GM23248 (cell line): ENCODE data around the gene GINS2. TPM values are rescaled to one million over a fixed set of nuclear protein-coding genes. Genes with fewer than 3 reads are reported as not detected.

Source experiments
- DNase-seq: peaks from one replicate; pipeline ENCODE4 v3.0.0-alpha.2; 2015
- H2AFZ ChIP-seq: fragments of 200-600 bp; sonication (generic); 2 replicates; pipeline ENCODE4 v1.6.1; 2016; ENCODE audit warnings: antibody characterized with exemption
- H3F3A ChIP-seq: fragments of 200-600 bp; sonication (generic); 2 replicates; pipeline ENCODE4 v1.6.1; 2016; ENCODE audit warnings: mild to moderate bottlenecking, antibody characterized with exemption, mixed run types; ENCODE audit not compliant: insufficient read depth
- H3K27ac ChIP-seq: fragments of 200-600 bp; sonication (generic); 2 replicates; pipeline ENCODE4 v1.5.1; 2016; ENCODE audit warnings: mild to moderate bottlenecking
- H3K27me3 ChIP-seq: fragments of 200-600 bp; sonication (generic); replicated peaks from 2 replicates; pipeline ENCODE4 v1.6.1; 2016; ENCODE audit warnings: mild to moderate bottlenecking; ENCODE audit not compliant: insufficient read depth
- H3K36me3 ChIP-seq: fragments of 200-600 bp; sonication (generic); 2 replicates; pipeline ENCODE4 v1.6.1; 2016; ENCODE audit warnings: low read depth, mild to moderate bottlenecking
- H3K4me1 ChIP-seq: fragments of 200-600 bp; sonication (generic); 2 replicates; pipeline ENCODE4 v1.6.1; 2016; ENCODE audit warnings: mild to moderate bottlenecking; ENCODE audit not compliant: insufficient read depth
- H3K4me2 ChIP-seq: fragments of 200-600 bp; sonication (generic); one replicate; pipeline ENCODE4 v1.6.1; 2016; ENCODE audit warnings: mild to moderate bottlenecking; ENCODE audit not compliant: unreplicated experiment
- H3K4me3 ChIP-seq: fragments of 200-600 bp; sonication (generic); 2 replicates; pipeline ENCODE4 v1.5.1; 2016; ENCODE audit warnings: mild to moderate bottlenecking
- H3K79me2 ChIP-seq: fragments of 200-600 bp; sonication (generic); 2 replicates; pipeline ENCODE4 v1.6.1; 2016; ENCODE audit warnings: mild to moderate bottlenecking; ENCODE audit not compliant: insufficient read depth
- H3K9ac ChIP-seq: fragments of 200-600 bp; sonication (generic); 2 replicates; pipeline ENCODE4 v1.6.1; 2016; ENCODE audit warnings: mild to moderate bottlenecking
- H3K9me2 ChIP-seq: fragments of 200-600 bp; sonication (generic); 2 replicates; pipeline ENCODE4 v1.6.1; 2016; ENCODE audit warnings: mixed run types, mild to moderate bottlenecking, moderate library complexity; ENCODE audit not compliant: insufficient read depth
- H3K9me3 ChIP-seq: fragments of 200-600 bp; sonication (generic); one replicate; pipeline ENCODE4 v1.6.1; 2017; ENCODE audit warnings: low read depth
- H4K20me1 ChIP-seq: fragments of 200-600 bp; sonication (generic); 2 replicates; pipeline ENCODE4 v1.6.0; 2016; ENCODE audit not compliant: insufficient read depth
- EZH2 ChIP-seq: fragments of 200-600 bp; sonication (generic); IDR thresholded peaks from 2 replicates; pipeline ENCODE4 v1.6.1; 2018; ENCODE audit warnings: antibody characterized with exemption, mild to moderate bottlenecking; ENCODE audit not compliant: insufficient read depth, poor library complexity, severe bottlenecking
- EZH2phosphoT487 ChIP-seq: fragments of 200-600 bp; sonication (generic); IDR thresholded peaks from 2 replicates; pipeline ENCODE4 v1.6.1; 2018; ENCODE audit warnings: antibody characterized with exemption, moderate library complexity, mild to moderate bottlenecking, low read depth; ENCODE audit not compliant: insufficient read depth
- WGBS, 2 experiments: methylation state at CpG; one replicate each; pipeline ENCODE4 v1.1.6; 2015 to 2017; ENCODE audit warnings: low lambda C conversion rate in 2 of 2, low coverage in 1 of 2; ENCODE audit errors: missing lambda C conversion rate in 2 of 2; 5-methylcytosine and 5-hydroxymethylcytosine counted together
- in situ Hi-C: fragments of 300-500 bp; cut with MboI; formaldehyde crosslinking; loops from 2 replicates; pipeline ENCODE4 v1.15.0; 2020
- polyA plus RNA-seq: library from polyadenylated mRNA; unstranded; fragments of >200 nt; fragmentation: Nextera tagmentation; extraction: Ambion mirVana; gene quantifications from 2 replicates; pipeline ENCODE4 v1.2.1, GENCODE V29; 2016
- total RNA-seq: library from RNA; depleted of rRNA; stranded (reverse); fragments of >200 nt; shearing (Covaris generic); gene quantifications from 2 replicates; pipeline ENCODE4 v1.2.3, GENCODE V29; 2014

GINS2 gene
- total and polyA plus RNA-seq, 2 experiments from 2014 or later: 8.9 to 9.9 TPM

GRCh38 chr16:85656351-85657266 lies 32.1 kb downstream of the GINS2 start:
- H2AFZ ChIP-seq: no peak overlapping the region
- H3K4me1 ChIP-seq: peaks cover 6% of the 10 kb centered on the region; the same call in 1 of the 2 replicates
- peaks cover 8% of the 10 kb centered on the region; the same call in 1 of the 2 replicates for H3F3A ChIP-seq
- in situ Hi-C loops: no loop called here
- no peak overlapping the region for H3K27ac ChIP-seq
- H4K20me1 ChIP-seq: no peaks in the 10 kb centered on the region
- WGBS, 2 experiments: 84% methylated on average over 56 to 58 of the region's 59 CpGs
- H3K36me3 ChIP-seq: peaks cover 9% of the 10 kb centered on the region; the same call in 1 of the 2 replicates
- no peak overlapping the region for H3K4me2 ChIP-seq
- no peak for TF ChIP-seq EZH2phosphoT487
- no peak for TF ChIP-seq EZH2
- DNase-seq: no peak
- H3K79me2 ChIP-seq: no peaks in the 10 kb centered on the region
- H3K9me2 ChIP-seq: no peaks in the 10 kb centered on the region
- H3K9me3 ChIP-seq: no peaks in the 10 kb centered on the region
- H3K9ac ChIP-seq: no peak overlapping the region
- no peaks in the 10 kb centered on the region for H3K27me3 ChIP-seq
- no peak overlapping the region for H3K4me3 ChIP-seq

GRCh38 chr16:85655216-85656129 lies 33.3 kb downstream of the GINS2 start:
- in situ Hi-C loops: no loop called here
- Histone ChIP-seq H2AFZ (no peak overlapping the region), H3K4me2 (no peak overlapping the region), H3K9me3 (no peaks in the 10 kb centered on the region), H4K20me1 (no peaks in the 10 kb centered on the region), H3K27ac (no peak overlapping the region), H3K36me3 (peaks cover 9% of the 10 kb centered on the region; the same call in 1 of the 2 replicates), H3F3A (peaks cover 8% of the 10 kb centered on the region; the same call in 1 of the 2 replicates), H3K4me3 (no peak overlapping the region), H3K9me2 (no peaks in the 10 kb centered on the region), H3K9ac (no peak overlapping the region), H3K4me1 (peaks cover 6% of the 10 kb centered on the region; the same call in 1 of the 2 replicates), H3K79me2 (no peaks in the 10 kb centered on the region), H3K27me3 (no peaks in the 10 kb centered on the region)
- WGBS, 2 experiments: 86 to 87% methylated on average over 28 to 31 of the region's 35 CpGs
- no peak for DNase-seq
- no peak for TF ChIP-seq EZH2phosphoT487
- TF ChIP-seq EZH2: no peak

GRCh38 chr16:85654251-85655095 lies 34.3 kb downstream of the GINS2 start:
- in situ Hi-C loops: no loop called here
- Histone ChIP-seq H2AFZ (no peak overlapping the region), H3K9me3 (no peaks in the 10 kb centered on the region), H3K4me1 (peaks cover 6% of the 10 kb centered on the region; the same call in 1 of the 2 replicates), H3K36me3 (peaks cover 9% of the 10 kb centered on the region; the same call in 1 of the 2 replicates), H3K27ac (no peak overlapping the region), H4K20me1 (no peaks in the 10 kb centered on the region), H3K4me2 (no peak overlapping the region), H3K4me3 (no peak overlapping the region), H3K79me2 (no peaks in the 10 kb centered on the region), H3K9me2 (no peaks in the 10 kb centered on the region), H3K9ac (no peak overlapping the region), H3K27me3 (no peaks in the 10 kb centered on the region), H3F3A (peaks cover 8% of the 10 kb centered on the region; the same call in 1 of the 2 replicates)
- DNase-seq: no peak
- TF ChIP-seq EZH2phosphoT487 (no peak), EZH2 (no peak)
- WGBS, 2 experiments: 95 to 97% methylated on average over 31 to 41 of the region's 41 CpGs
